ENCODE data around the gene TEX22.

- TF ChIP-seq CTCF (IDR thresholded peaks at IDR 0.05 in 4 of 5, conservative IDR thresholded peaks at IDR 0.05 in 1 of 5) (no peak), POLR2A (IDR thresholded peaks at IDR 0.05) (no peak)
Measured at GRCh38 chr14:105368426-105368825, 29.9 kb upstream of the TEX22 start.

Data from gastrocnemius medialis (tissue), 4 donors.